Immature natural killer cell (primary cell): ENCODE results near the gene USP3. TPM values are rescaled to one million over a fixed set of nuclear protein-coding genes. Genes with fewer than 3 reads are reported as not detected.
"Not testable (repeated sequence)": the region's sequence is repeated elsewhere in the genome, so short reads cannot be mapped to it uniquely, and the experiment has no call there.

Experiments
- DNase-seq, 3 donors: peaks; one replicate each; pipeline ENCODE4 v3.0.0; 2022; ENCODE audit warnings: mixed read lengths in 1 of 3
- H3K27ac Mint-ChIP-seq, 6 donors: one replicate each; pipeline ENCODE4 v1.8.0; 2020; ENCODE audit warnings: mixed read lengths in 6 of 6, mild to moderate bottlenecking in 5 of 6, inconsistent platforms in 4 of 6, moderate library complexity in 3 of 6
- H3K27me3 Mint-ChIP-seq, 3 donors: one replicate each; pipeline ENCODE4 v1.8.0; 2020 to 2021; ENCODE audit warnings: low read depth in 3 of 3, mild to moderate bottlenecking in 3 of 3, mixed read lengths in 3 of 3, moderate library complexity in 3 of 3, inconsistent platforms in 1 of 3
- H3K36me3 Mint-ChIP-seq, 3 donors: one replicate each; pipeline ENCODE4 v1.8.0; 2020; ENCODE audit warnings: mixed read lengths in 3 of 3, inconsistent platforms in 2 of 3, mild to moderate bottlenecking in 2 of 3
- H3K4me1 Mint-ChIP-seq, 2 donors: one replicate each; pipeline ENCODE4 v1.8.0; 2020; ENCODE audit warnings: inconsistent platforms in 2 of 2, mild to moderate bottlenecking in 2 of 2, mixed read lengths in 2 of 2, moderate library complexity in 1 of 2
- H3K4me3 Mint-ChIP-seq, 5 donors: one replicate each; pipeline ENCODE4 v1.8.0; 2020; ENCODE audit warnings: mild to moderate bottlenecking in 5 of 5, mixed read lengths in 5 of 5, inconsistent platforms in 3 of 5, moderate library complexity in 3 of 5
- H3K9me3 Mint-ChIP-seq, 6 donors: one replicate each; pipeline ENCODE4 v1.8.0; 2020; ENCODE audit warnings: mild to moderate bottlenecking in 6 of 6, mixed read lengths in 6 of 6, inconsistent platforms in 4 of 6, moderate library complexity in 3 of 6
- polyA plus RNA-seq, 3 donors: library from polyadenylated mRNA; unstranded; fragments of 300-500 nt; fragmentation: Illumina TruSeq; gene quantifications; one replicate each; pipeline ENCODE4 v1.2.3, GENCODE V29; 2021

The USP3 gene
- polyA plus RNA-seq, 3 donors from 2014 or later = 24.7 to 39.1 (median 32.9) TPM

DNA sequence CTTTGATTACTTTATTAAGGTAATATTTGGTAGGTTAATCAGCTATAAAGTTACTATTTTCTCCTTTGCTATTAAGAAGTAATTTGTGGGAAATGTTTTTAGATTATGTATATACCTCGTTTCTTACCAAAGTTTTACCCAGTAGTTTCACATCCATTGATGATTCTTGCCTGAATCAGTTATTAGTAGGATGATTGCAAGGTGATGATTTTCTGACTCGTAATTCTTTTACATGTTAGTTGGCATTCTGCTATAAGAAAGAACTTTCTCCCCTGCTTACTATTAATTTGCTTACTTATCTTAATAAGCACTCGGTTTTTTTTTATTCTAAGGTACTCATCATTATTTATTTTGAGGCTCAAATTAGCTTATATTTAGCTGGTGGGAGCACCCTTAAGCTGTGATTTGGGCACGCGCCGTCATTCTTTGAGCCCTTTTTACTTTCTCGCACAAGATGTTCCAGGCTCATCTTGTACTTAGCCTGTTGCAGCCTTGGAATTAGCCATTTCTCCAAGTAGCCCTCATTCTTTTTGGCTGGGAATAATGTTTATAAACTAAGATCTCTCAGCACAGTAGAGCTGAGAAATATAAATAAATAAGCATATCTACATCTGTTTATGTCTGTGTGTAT is 15.3 kb downstream of the USP3 start:
- Mint-ChIP-seq H3K9me3 (no peaks in the 10 kb centered on the region), H3K36me3 (no peaks in the 10 kb centered on the region), H3K27ac (peak overlapping the region in 3 of 6 donors; percentile 48 to 81 (median 50)), H3K4me3 (no peak overlapping the region), H3K27me3 (no peaks in the 10 kb centered on the region), H3K4me1 (peaks cover 86 to 100% of the 10 kb centered on the region in 2 donors)
- DNase-seq = no peak

GRCh38 chr15:63520462-63520861 is 16.1 kb downstream of the USP3 start:
- H3K27me3 Mint-ChIP-seq, H3K9me3 Mint-ChIP-seq, H3K36me3 Mint-ChIP-seq, H3K27ac Mint-ChIP-seq, H3K4me3 Mint-ChIP-seq, DNase-seq: not testable (repeated sequence)
- peaks cover 85 to 100% of the 10 kb centered on the region in 2 donors for H3K4me1 Mint-ChIP-seq

GRCh38 chr15:63522225-63522578 is 17.8 kb downstream of the USP3 start:
- DNase-seq = no peak
- peaks cover 88 to 100% of the 10 kb centered on the region in 2 donors for H3K4me1 Mint-ChIP-seq
- H3K27me3 Mint-ChIP-seq = no peaks in the 10 kb centered on the region
- no peaks in the 10 kb centered on the region for H3K36me3 Mint-ChIP-seq
- no peaks in the 10 kb centered on the region for H3K9me3 Mint-ChIP-seq
- H3K4me3 Mint-ChIP-seq = peak overlapping the region in 1 of 5 donors; percentile 44
- no peak overlapping the region for H3K27ac Mint-ChIP-seq

DNA sequence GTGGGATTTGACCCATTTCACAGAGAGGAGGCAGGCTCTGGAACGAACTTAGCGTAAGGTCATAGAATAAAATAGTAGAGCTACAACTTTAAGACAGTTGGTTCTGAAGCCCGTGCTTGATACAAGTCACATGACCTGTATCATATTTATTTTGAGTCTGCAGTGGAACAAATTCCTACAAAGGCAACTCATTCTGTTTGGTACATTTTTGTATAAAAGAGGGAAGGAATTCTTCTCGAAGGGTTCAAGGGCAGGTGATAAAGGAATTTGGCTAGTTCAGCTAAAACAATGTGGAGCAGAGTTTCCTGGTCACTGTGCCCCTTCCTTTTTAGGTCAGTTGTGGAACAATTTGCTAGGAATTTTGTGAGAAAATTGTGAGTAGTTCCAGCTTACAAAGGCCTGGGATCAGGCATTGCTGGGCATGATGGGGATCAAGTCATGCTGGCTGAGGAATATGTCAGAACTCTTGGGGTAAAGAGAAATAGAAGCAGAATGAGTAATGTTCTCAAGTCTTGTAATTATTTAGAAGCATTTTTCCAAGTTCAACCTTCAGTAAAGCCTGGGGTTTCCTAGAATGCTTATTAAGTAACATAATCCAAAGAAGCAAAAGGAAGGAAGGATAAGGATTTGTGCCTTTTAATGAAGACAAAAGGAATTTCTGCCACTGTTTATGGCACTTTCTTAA is 19.1 kb downstream of the USP3 start:
- Mint-ChIP-seq H3K27me3 (no peaks in the 10 kb centered on the region), H3K4me1 (peaks cover 88 to 100% of the 10 kb centered on the region in 2 donors), H3K4me3 (peak overlapping the region in 1 of 5 donors; percentile 66), H3K9me3 (no peaks in the 10 kb centered on the region), H3K36me3 (no peaks in the 10 kb centered on the region), H3K27ac (peak overlapping the region in 2 of 6 donors; percentile 35 to 54)
- DNase-seq = no peak

- no peak for DNase-seq
- Mint-ChIP-seq H3K4me3 (peak overlapping the region in 1 of 5 donors; percentile 30), H3K27me3 (no peaks in the 10 kb centered on the region), H3K27ac (peak overlapping the region in 3 of 6 donors; percentile 8 to 37 (median 26)), H3K36me3 (no peaks in the 10 kb centered on the region), H3K9me3 (no peaks in the 10 kb centered on the region), H3K4me1 (peaks cover 87 to 100% of the 10 kb centered on the region in 2 donors)
Observed at GRCh38 chr15:63524316-63525015, 20.1 kb downstream of the USP3 start.

GRCh38 chr15:63526401-63526800 is 22.0 kb downstream of the USP3 start:
- H3K27ac Mint-ChIP-seq = no peak overlapping the region
- DNase-seq = no peak
- H3K4me3 Mint-ChIP-seq = no peak overlapping the region
- H3K9me3 Mint-ChIP-seq = no peaks in the 10 kb centered on the region
- H3K36me3 Mint-ChIP-seq = no peaks in the 10 kb centered on the region
- H3K27me3 Mint-ChIP-seq = peaks cover 0 to 1% (median 0%) of the 10 kb centered on the region in 3 donors
- peaks cover 94 to 100% of the 10 kb centered on the region in 2 donors for H3K4me1 Mint-ChIP-seq

- Mint-ChIP-seq H3K36me3 (no peaks in the 10 kb centered on the region), H3K27me3 (peaks cover 0 to 1% (median 0%) of the 10 kb centered on the region in 3 donors), H3K4me1 (peaks cover 90 to 100% of the 10 kb centered on the region in 2 donors), H3K4me3 (peak overlapping the region in 1 of 5 donors; percentile 26), H3K9me3 (no peaks in the 10 kb centered on the region), H3K27ac (peak overlapping the region in 5 of 6 donors; percentile 19 to 56 (median 30))
- DNase-seq = no peak
Observed at GRCh38 chr15:63528138-63528659, 23.8 kb downstream of the USP3 start.

DNA sequence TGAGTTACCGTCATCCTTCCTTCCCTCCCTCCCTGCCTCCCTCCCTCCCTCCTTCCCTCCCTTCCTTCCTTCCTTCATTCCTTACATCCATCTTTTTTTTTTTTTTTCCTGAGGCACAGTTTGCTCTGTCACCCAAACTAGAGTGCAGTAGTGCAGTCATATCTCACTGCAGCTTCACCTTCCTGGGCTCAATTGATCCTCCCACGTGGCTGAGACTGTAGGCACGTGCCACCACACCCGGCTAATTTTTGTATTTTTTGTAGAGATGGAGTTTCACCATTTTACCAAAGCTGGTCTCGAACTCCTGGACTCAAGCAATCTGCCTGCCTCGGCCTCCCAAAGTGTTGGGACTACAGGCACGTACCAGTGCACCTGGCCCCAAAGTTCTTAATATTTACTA is 25.8 kb downstream of the USP3 start:
- H3K27me3 Mint-ChIP-seq = peaks cover 0 to 1% (median 0%) of the 10 kb centered on the region in 3 donors
- peak overlapping the region in 3 of 6 donors; percentile 33 to 67 (median 46) for H3K27ac Mint-ChIP-seq
- peak overlapping the region in 1 of 5 donors; percentile 22 for H3K4me3 Mint-ChIP-seq
- H3K9me3 Mint-ChIP-seq = no peaks in the 10 kb centered on the region
- DNase-seq = no peak
- H3K36me3 Mint-ChIP-seq = no peaks in the 10 kb centered on the region
- peaks cover 82 to 97% of the 10 kb centered on the region in 2 donors for H3K4me1 Mint-ChIP-seq

- H3K27me3 Mint-ChIP-seq = peaks cover 0 to 1% (median 0%) of the 10 kb centered on the region in 3 donors
- no peaks in the 10 kb centered on the region for H3K9me3 Mint-ChIP-seq
- H3K27ac Mint-ChIP-seq = peak overlapping the region in 3 of 6 donors; percentile 13 to 39 (median 35)
- DNase-seq = no peak
- no peaks in the 10 kb centered on the region for H3K36me3 Mint-ChIP-seq
- peak overlapping the region in 1 of 5 donors; percentile 24 for H3K4me3 Mint-ChIP-seq
- peaks cover 83 to 97% of the 10 kb centered on the region in 2 donors for H3K4me1 Mint-ChIP-seq
Observed at GRCh38 chr15:63530752-63531299, 26.4 kb downstream of the USP3 start.

DNA sequence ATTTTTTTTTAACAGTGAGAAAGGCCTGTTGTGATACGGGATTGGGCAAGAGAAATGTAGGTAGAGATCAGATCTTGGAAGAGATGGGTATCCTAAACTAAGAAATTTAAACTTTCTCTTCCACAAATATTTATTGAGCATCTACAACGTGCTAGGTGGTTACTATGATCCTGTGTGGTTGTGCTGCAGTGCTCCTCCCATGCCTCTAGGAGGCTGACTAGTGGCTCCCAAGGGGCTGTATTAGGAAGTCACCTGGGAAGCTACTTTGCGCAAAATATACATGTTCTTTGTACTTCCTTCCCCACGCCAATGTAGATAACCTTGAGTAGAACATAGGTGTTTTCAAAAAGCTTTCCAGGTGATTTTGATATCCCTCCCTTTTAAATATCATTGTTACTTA is 27.2 kb downstream of the USP3 start:
- no peaks in the 10 kb centered on the region for H3K9me3 Mint-ChIP-seq
- peaks cover 81 to 97% of the 10 kb centered on the region in 2 donors for H3K4me1 Mint-ChIP-seq
- H3K27me3 Mint-ChIP-seq = peaks cover 0 to 1% (median 0%) of the 10 kb centered on the region in 3 donors
- H3K4me3 Mint-ChIP-seq = no peak overlapping the region
- peak overlapping the region in 1 of 6 donors; percentile 8 for H3K27ac Mint-ChIP-seq
- DNase-seq = no peak
- H3K36me3 Mint-ChIP-seq = no peaks in the 10 kb centered on the region

DNA sequence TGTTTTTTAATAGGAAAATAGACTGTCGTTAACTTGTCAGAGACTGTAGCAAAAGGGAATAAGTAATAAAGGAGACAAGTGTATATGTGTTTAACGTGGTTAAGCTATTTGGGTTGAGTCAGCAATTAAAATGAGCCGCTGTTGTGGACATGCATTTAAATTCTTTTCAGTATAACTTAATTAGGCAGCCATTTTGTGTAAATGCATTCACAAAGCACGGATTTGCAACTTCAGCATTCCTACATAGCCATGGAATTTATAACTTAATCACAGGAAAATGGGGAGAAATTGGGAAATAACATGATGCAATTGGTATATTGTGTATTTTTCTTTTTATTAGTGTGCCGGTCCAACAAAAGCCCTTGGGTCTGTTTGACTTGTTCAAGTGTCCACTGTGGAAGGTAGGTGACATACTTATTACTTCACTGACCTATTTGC is 27.9 kb downstream of the USP3 start:
- H3K36me3 Mint-ChIP-seq = no peaks in the 10 kb centered on the region
- H3K4me1 Mint-ChIP-seq = peaks cover 76 to 94% of the 10 kb centered on the region in 2 donors
- H3K4me3 Mint-ChIP-seq = no peak overlapping the region
- H3K9me3 Mint-ChIP-seq = no peaks in the 10 kb centered on the region
- H3K27ac Mint-ChIP-seq = no peak overlapping the region
- no peak for DNase-seq
- H3K27me3 Mint-ChIP-seq = peaks cover 0 to 1% (median 1%) of the 10 kb centered on the region in 3 donors

DNA sequence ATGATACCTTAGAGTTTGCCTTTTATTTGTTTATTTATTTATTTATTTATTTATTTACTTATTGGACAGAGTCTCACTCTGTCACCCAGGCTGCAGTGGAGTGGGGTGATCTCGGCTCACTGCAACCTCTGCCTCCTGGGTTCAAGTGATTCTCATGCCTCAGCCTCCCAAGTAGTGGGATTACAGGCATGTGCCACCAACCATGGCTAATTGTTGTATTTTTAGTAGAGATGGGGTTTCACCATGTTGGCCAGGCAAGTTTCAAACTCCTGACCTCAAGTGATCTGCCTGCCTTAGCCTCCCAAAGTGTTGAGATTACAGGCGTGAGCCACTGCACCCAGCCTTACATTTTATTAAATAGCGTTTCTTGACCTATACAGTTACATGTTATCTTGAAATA is 30.5 kb downstream of the USP3 start:
- H3K4me3 Mint-ChIP-seq = peak overlapping the region in 1 of 5 donors; percentile 31
- not testable (repeated sequence) for H3K27ac Mint-ChIP-seq, DNase-seq, H3K9me3 Mint-ChIP-seq, H3K36me3 Mint-ChIP-seq, H3K27me3 Mint-ChIP-seq
- peaks cover 55 to 84% of the 10 kb centered on the region in 2 donors for H3K4me1 Mint-ChIP-seq

DNA sequence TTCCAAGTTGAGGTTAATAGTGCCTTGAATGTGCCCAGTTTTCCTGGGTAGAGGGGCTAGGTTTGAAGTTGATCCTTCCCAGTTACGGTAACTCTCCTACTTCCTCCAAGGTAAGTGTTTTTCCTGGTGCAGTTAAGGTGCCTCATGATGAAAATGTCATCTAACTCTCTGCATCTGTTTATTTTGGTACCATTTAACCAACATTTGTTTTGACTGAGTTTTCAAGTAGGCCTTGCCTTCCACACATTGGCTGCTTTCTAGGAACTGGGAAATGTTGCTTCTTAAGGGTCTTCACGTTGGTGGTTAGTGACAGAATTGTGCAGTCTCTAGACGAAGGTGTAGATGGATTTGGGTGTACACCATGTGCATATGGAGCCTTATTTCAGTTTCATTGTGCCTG is 31.3 kb downstream of the USP3 start:
- no peak overlapping the region for H3K4me3 Mint-ChIP-seq
- H3K36me3 Mint-ChIP-seq = peaks cover 0 to 7% (median 0%) of the 10 kb centered on the region in 3 donors
- H3K9me3 Mint-ChIP-seq = no peaks in the 10 kb centered on the region
- H3K27ac Mint-ChIP-seq = peak overlapping the region in 5 of 6 donors; percentile 8 to 59 (median 26)
- DNase-seq = no peak
- H3K4me1 Mint-ChIP-seq = peaks cover 54 to 84% of the 10 kb centered on the region in 2 donors
- H3K27me3 Mint-ChIP-seq = peaks cover 0 to 4% (median 0%) of the 10 kb centered on the region in 3 donors
